Posterior cingulate gyrus (tissue), 11 donors: ENCODE measurements around the gene ANKRD40CL.

Experiments
- DNase-seq, 10 donors: peaks; one replicate each; pipeline versions ENCODE4 v3.0.0 to v3.0.0-alpha.2; 2020 to 2021; ENCODE audit warnings: mixed read lengths in 3 of 10
- intact Hi-C: fragments of 100-400 bp; cut with DNase I; formaldehyde crosslinking; loops from one replicate; pipeline ENCODE4 v1.15.1; 2023

Gene ANKRD40CL

GRCh38 chr17:50792132-50792531 lies 24.8 kb upstream of the ANKRD40CL start:
- intact Hi-C loops, result no loop called here
- DNase-seq, result no peak

- intact Hi-C loops, result no loop called here
- DNase-seq, result no peak
Measured at GRCh38 chr17:50790618-50791017, 23.3 kb upstream of the ANKRD40CL start.

GRCh38 chr17:50787106-50787505 lies 19.8 kb upstream of the ANKRD40CL start:
- DNase-seq, result no peak
- intact Hi-C loops, result loop anchor here (10.0 kb wide), 1 partner anchor 242 kb away; the partner anchor contains the start of gene SPATA20

GRCh38 chr17:50785946-50786570 lies 18.7 kb upstream of the ANKRD40CL start:
- intact Hi-C loops, result loop anchor here (10.0 kb wide), 1 partner anchor 241 kb away; the partner anchor contains the start of gene SPATA20
- DNase-seq, result peak in 3 of 10 donors; percentile 21 to 34 (median 31)

GRCh38 chr17:50785126-50785525 lies 17.8 kb upstream of the ANKRD40CL start:
- no peak for DNase-seq
- intact Hi-C loops, result loop anchor here (10.0 kb wide), 1 partner anchor 240 kb away; the partner anchor contains the start of gene SPATA20

GRCh38 chr17:50783905-50784304 lies 16.6 kb upstream of the ANKRD40CL start:
- no peak for DNase-seq
- intact Hi-C loops, result loop anchor here (1.0 to 10.0 kb wide), 3 partner anchors 58 to 239 kb away; partner anchors contain the start of gene SPATA20

- intact Hi-C loops, result loop anchor here (1.0 to 10.0 kb wide), 3 partner anchors 59 to 238 kb away; partner anchors contain the start of gene SPATA20
- DNase-seq, result peak; percentile 77 to 98 (median 92)
Measured at GRCh38 chr17:50783193-50783660, 15.9 kb upstream of the ANKRD40CL start.

GRCh38 chr17:50781167-50781566 lies 13.8 kb upstream of the ANKRD40CL start:
- intact Hi-C loops, result loop anchor here (5.0 to 10.0 kb wide), 2 partner anchors 176 to 236 kb away; partner anchors contain the start of gene SPATA20
- peak in 1 of 10 donors; percentile 60 for DNase-seq

- intact Hi-C loops, result loop anchor here (5.0 to 10.0 kb wide), 2 partner anchors 177 to 235 kb away; partner anchors contain the start of gene SPATA20
- peak in 1 of 10 donors; percentile 14 for DNase-seq
Measured at GRCh38 chr17:50779747-50780353, 12.5 kb upstream of the ANKRD40CL start.

GRCh38 chr17:50778988-50779387 lies 11.7 kb upstream of the ANKRD40CL start:
- DNase-seq, result no peak
- intact Hi-C loops, result no loop called here

GRCh38 chr17:50778471-50778870 lies 11.2 kb upstream of the ANKRD40CL start:
- intact Hi-C loops, result no loop called here
- DNase-seq, result no peak

- intact Hi-C loops, result no loop called here
- DNase-seq, result peak in 1 of 10 donors; percentile 8
Measured at GRCh38 chr17:50775926-50776325, 8.6 kb upstream of the ANKRD40CL start.

GRCh38 chr17:50774225-50774803 lies 7.0 kb upstream of the ANKRD40CL start:
- intact Hi-C loops, result no loop called here
- DNase-seq, result peak in 1 of 10 donors; percentile 9

GRCh38 chr17:50771991-50772785 lies 4.9 kb upstream of the ANKRD40CL start:
- peak in 1 of 10 donors; percentile 48 for DNase-seq

GRCh38 chr17:50770346-50770745 lies 3.0 kb upstream of the ANKRD40CL start:
- intact Hi-C loops, result no loop called here
- DNase-seq, result peak in 1 of 10 donors; percentile 19

More at GRCh38 chr17:50771991-50772785, 4.9 kb upstream of the ANKRD40CL start:
- intact Hi-C loops, result no loop called here

- DNase-seq, result peak in 1 of 10 donors; percentile 67
Measured at GRCh38 chr17:50769884-50770283, 2.6 kb upstream of the ANKRD40CL start.

GRCh38 chr17:50768346-50768761 lies 1.0 kb upstream of the ANKRD40CL start:
- intact Hi-C loops, result no loop called here
- peak in 1 of 10 donors; percentile 68 for DNase-seq

More at GRCh38 chr17:50769884-50770283, 2.6 kb upstream of the ANKRD40CL start:
- intact Hi-C loops, result no loop called here

- intact Hi-C loops, result no loop called here
- peak in 1 of 10 donors; percentile 42 for DNase-seq
Measured at GRCh38 chr17:50767030-50767429, 288 bp downstream of the ANKRD40CL start.

GRCh38 chr17:50766222-50767023 lies 895 bp downstream of the ANKRD40CL start:
- intact Hi-C loops, result no loop called here
- peak in 1 of 10 donors; percentile 51 for DNase-seq
